OCI-LY7 (cell line): ENCODE measurements around the gene USP22. TPM values are rescaled to one million over a fixed set of nuclear protein-coding genes. Genes with fewer than 3 reads are reported as not detected.

Experiments used
- BruUV-seq: library from RNA; stranded (reverse); fragments of 400-500 nt; replicated peaks from 2 replicates; lab custom pipeline; 2021; lab: Mats Ljungman, UMichigan
- CTCF ChIA-PET: fragments of 300-600 bp; sonication (Branson Sonifier 250); formaldehyde crosslinking; loops from one replicate; lab custom pipeline; 2022; ENCODE audit warnings: antibody characterized with exemption; ENCODE audit not compliant: unreplicated experiment; lab: Charles Lee
- POLR2A ChIA-PET: fragments of 300-600 bp; sonication (Branson Sonifier 250); formaldehyde crosslinking; loops from one replicate; lab custom pipeline; 2022; ENCODE audit warnings: antibody characterized with exemption; lab: Charles Lee
- DNase-seq: peaks from one replicate; pipeline ENCODE4 v3.0.0-alpha.2; 2015; ENCODE audit warnings: low spot score
- H2AFZ ChIP-seq: fragments of 200-600 bp; sonication (generic), shearing (Covaris generic); 2 replicates; pipeline ENCODE4 v1.6.1; 2014; ENCODE audit warnings: mild to moderate bottlenecking, antibody characterized with exemption, low read length, moderate library complexity
- H3K27ac ChIP-seq: fragments of 200-600 bp; sonication (generic); 2 replicates; pipeline ENCODE4 v1.5.1; 2014; ENCODE audit warnings: mixed run types, low read depth, mild to moderate bottlenecking, moderate library complexity, low read length, inconsistent platforms; ENCODE audit not compliant: poor library complexity, severe bottlenecking
- H3K36me3 ChIP-seq: fragments of 200-600 bp; sonication (generic); 2 replicates; pipeline ENCODE4 v1.6.1; 2014; ENCODE audit warnings: mild to moderate bottlenecking, antibody characterized with exemption, low read length, moderate library complexity, mixed read lengths; ENCODE audit not compliant: insufficient read depth
- H3K4me1 ChIP-seq: fragments of 200-600 bp; sonication (generic); 2 replicates; pipeline ENCODE4 v1.5.1; 2014; ENCODE audit warnings: mild to moderate bottlenecking, low read length; ENCODE audit not compliant: insufficient read depth, poor library complexity, severe bottlenecking
- H3K4me2 ChIP-seq: fragments of 200-600 bp; sonication (generic); 2 replicates; pipeline ENCODE4 v1.6.1; 2014; ENCODE audit warnings: mild to moderate bottlenecking, low read length
- H3K4me3 ChIP-seq: fragments of 200-600 bp; sonication (generic); 2 replicates; pipeline ENCODE4 v1.5.1; 2014; ENCODE audit warnings: mild to moderate bottlenecking, low read depth, low read length; ENCODE audit not compliant: poor library complexity, severe bottlenecking
- H3K79me2 ChIP-seq: fragments of 200-600 bp; sonication (generic); 2 replicates; pipeline ENCODE4 v1.6.1; 2016; ENCODE audit warnings: low read depth, mild to moderate bottlenecking, low read length, moderate library complexity, mixed read lengths; ENCODE audit not compliant: insufficient read depth
- H3K9me2 ChIP-seq: fragments of 200-600 bp; sonication (generic); 2 replicates; pipeline ENCODE4 v1.6.1; 2016; ENCODE audit warnings: mild to moderate bottlenecking, low read length, mixed read lengths; ENCODE audit not compliant: insufficient read depth
- H3K9me3 ChIP-seq: fragments of 200-600 bp; sonication (generic); 2 replicates; pipeline ENCODE4 v1.6.1; 2014; ENCODE audit warnings: mild to moderate bottlenecking, mixed run types, low read length, mixed read lengths
- H4K20me1 ChIP-seq: fragments of 200-600 bp; sonication (generic); 2 replicates; pipeline ENCODE4 v1.6.1; 2014; ENCODE audit warnings: mild to moderate bottlenecking, antibody characterized with exemption, low read length, moderate library complexity, mixed read lengths; ENCODE audit not compliant: insufficient read depth
- EZH2phosphoT487 ChIP-seq: fragments of 200-600 bp; sonication (generic); IDR thresholded peaks from 2 replicates; pipeline ENCODE4 v1.6.1; 2018; ENCODE audit warnings: low read depth, borderline replicate concordance, mild to moderate bottlenecking, mixed run types, antibody characterized with exemption, low read length, moderate library complexity, mixed read lengths
- intact Hi-C: fragments of 100-400 bp; cut with micrococcal nuclease; formaldehyde crosslinking; loops from one replicate; pipeline ENCODE4 v1.10.0; 2022; ENCODE audit not compliant: unreplicated experiment
- total RNA-seq, 2 experiments: library from RNA; depleted of rRNA in 1 of 2; stranded (reverse); fragments of >200 nt in 1 of 2; shearing (Covaris generic) in 1 of 2; gene quantifications; 2 replicates each; pipeline ENCODE4 v1.2.3, GENCODE V29; 2014 to 2022
- TF ChIP-seq, protein P1 (sequence below): fragments of 200-600 bp; sonication (generic); conservative IDR thresholded peaks from 2 replicates; pipeline ENCODE4 v1.5.1; 2014; ENCODE audit warnings: mild to moderate bottlenecking, antibody characterized with exemption, low read length, moderate library complexity, mixed read lengths

Gene USP22
- total RNA-seq, 2 experiments from 2014 or later = 180 to 302 TPM

- Histone ChIP-seq H3K79me2 (no peaks in the 10 kb centered on the region), H3K4me2 (no peak overlapping the region), H2AFZ (no peak overlapping the region), H3K4me1 (no peaks in the 10 kb centered on the region), H3K4me3 (no peak overlapping the region), H3K27ac (no peak overlapping the region), H4K20me1 (no peaks in the 10 kb centered on the region), H3K9me2 (no peaks in the 10 kb centered on the region), H3K9me3 (no peaks in the 10 kb centered on the region), H3K36me3 (no peaks in the 10 kb centered on the region)
- ChIA-PET POLR2A (no interaction called here), CTCF (no interaction called here)
- intact Hi-C loops = no loop called here
- DNase-seq = no peak
- no TSS peak for BruUV-seq
- TF ChIP-seq, protein P1, sequence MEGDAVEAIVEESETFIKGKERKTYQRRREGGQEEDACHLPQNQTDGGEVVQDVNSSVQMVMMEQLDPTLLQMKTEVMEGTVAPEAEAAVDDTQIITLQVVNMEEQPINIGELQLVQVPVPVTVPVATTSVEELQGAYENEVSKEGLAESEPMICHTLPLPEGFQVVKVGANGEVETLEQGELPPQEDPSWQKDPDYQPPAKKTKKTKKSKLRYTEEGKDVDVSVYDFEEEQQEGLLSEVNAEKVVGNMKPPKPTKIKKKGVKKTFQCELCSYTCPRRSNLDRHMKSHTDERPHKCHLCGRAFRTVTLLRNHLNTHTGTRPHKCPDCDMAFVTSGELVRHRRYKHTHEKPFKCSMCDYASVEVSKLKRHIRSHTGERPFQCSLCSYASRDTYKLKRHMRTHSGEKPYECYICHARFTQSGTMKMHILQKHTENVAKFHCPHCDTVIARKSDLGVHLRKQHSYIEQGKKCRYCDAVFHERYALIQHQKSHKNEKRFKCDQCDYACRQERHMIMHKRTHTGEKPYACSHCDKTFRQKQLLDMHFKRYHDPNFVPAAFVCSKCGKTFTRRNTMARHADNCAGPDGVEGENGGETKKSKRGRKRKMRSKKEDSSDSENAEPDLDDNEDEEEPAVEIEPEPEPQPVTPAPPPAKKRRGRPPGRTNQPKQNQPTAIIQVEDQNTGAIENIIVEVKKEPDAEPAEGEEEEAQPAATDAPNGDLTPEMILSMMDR = no peak
- no peak for TF ChIP-seq EZH2phosphoT487
Measured at GRCh38 chr17:20961586-20961985, 81.2 kb downstream of the USP22 start.

DNA sequence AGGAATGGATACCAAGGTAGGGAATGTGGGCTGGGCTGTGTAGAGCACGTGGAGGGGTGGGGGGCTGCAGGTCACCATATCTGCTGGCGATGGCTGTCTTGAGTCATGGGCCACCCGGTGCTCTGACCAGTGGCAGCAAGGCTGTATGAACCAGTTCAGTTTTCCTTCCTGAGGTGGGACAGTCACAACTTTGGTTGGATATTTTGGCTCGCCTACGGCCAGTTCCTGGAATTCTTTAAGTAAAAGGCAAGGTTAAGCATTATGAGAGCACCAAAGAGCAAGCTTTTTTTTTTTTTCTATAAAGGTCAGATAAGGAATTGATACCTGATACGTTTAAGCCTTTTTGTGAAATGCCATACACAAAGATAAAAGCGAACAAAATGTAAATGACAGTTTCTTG is 81.9 kb downstream of the USP22 start:
- Histone ChIP-seq H3K4me1 (no peaks in the 10 kb centered on the region), H3K4me2 (no peak overlapping the region), H3K36me3 (no peaks in the 10 kb centered on the region), H3K9me2 (no peaks in the 10 kb centered on the region), H4K20me1 (no peaks in the 10 kb centered on the region), H3K79me2 (no peaks in the 10 kb centered on the region), H3K9me3 (no peaks in the 10 kb centered on the region), H2AFZ (no peak overlapping the region), H3K4me3 (no peak overlapping the region), H3K27ac (no peak overlapping the region)
- no peak for DNase-seq
- ChIA-PET POLR2A (interaction anchor here (0.6 kb wide), 1 partner anchor 45 kb away, joined by 3 read pairs; no protein-coding TSS in a partner anchor), CTCF (no interaction called here)
- TF ChIP-seq, protein P1 = no peak
- no peak for TF ChIP-seq EZH2phosphoT487
- BruUV-seq = no TSS peak
- intact Hi-C loops = no loop called here

DNA sequence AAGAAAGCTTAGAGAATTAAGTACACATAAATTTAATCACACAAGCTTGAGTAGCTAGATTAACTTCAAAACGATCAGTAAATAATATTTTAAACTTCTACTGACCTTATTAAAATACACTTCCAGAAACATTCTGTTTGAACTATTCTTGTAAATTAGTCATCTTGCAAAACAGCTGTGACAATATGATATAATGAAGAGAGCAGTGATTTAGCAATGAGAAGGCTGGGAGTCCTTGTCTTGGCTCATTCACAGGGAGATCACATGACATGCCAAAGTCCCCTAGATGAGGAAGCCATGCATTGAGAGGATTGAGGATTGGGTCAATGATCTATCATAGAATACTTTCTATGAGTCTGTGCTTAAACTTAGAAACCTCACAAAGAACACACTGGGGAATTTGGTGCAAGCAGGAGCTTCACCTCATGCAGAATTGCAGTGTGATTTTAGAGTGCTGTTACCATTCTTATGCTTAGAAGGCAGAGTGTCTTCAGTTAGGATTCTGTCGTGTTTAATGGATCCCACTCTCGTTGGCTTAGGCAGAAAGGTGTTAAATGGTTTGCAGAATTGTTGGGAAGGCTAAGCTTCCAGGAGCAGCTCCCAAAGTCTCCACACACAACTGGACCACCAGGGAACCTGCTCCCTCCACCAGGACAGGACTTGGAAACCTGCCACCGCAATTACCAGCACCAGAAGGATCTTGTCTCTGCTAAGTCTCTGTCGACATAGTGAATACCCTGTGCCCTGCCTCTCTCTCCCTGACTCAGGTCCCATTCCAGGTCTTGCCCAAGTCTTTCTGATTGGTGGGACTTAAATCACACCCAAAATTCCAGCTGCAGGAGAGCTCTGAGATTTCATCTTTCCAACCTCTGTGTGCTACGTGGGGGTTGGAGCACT is 87.1 kb downstream of the USP22 start:
- Histone ChIP-seq H3K4me1 (no peaks in the 10 kb centered on the region), H2AFZ (no peak overlapping the region), H4K20me1 (no peaks in the 10 kb centered on the region), H3K36me3 (no peaks in the 10 kb centered on the region), H3K4me2 (no peak overlapping the region), H3K9me3 (no peaks in the 10 kb centered on the region), H3K79me2 (no peaks in the 10 kb centered on the region), H3K27ac (no peak overlapping the region), H3K9me2 (no peaks in the 10 kb centered on the region), H3K4me3 (no peak overlapping the region)
- intact Hi-C loops = no loop called here
- no TSS peak for BruUV-seq
- TF ChIP-seq EZH2phosphoT487 = no peak
- TF ChIP-seq, protein P1 = no peak
- POLR2A ChIA-PET = no interaction called here
- CTCF ChIA-PET = no interaction called here
- no peak for DNase-seq
